NCI-H748 treated with DMSO at 0.1 percent for 48 hours (cell line): ENCODE measurements around the gene VSIG8.

Experiments
- DNase-seq: peaks from one replicate; lab custom pipeline; 2025; lab: John Stamatoyannopoulos, UW

VSIG8 gene

GRCh38 chr1:159883134-159883533, 20.7 kb upstream of the VSIG8 start:
- no peak for DNase-seq

GRCh38 chr1:159882527-159882862, 20.0 kb upstream of the VSIG8 start:
- no peak for DNase-seq

DNA sequence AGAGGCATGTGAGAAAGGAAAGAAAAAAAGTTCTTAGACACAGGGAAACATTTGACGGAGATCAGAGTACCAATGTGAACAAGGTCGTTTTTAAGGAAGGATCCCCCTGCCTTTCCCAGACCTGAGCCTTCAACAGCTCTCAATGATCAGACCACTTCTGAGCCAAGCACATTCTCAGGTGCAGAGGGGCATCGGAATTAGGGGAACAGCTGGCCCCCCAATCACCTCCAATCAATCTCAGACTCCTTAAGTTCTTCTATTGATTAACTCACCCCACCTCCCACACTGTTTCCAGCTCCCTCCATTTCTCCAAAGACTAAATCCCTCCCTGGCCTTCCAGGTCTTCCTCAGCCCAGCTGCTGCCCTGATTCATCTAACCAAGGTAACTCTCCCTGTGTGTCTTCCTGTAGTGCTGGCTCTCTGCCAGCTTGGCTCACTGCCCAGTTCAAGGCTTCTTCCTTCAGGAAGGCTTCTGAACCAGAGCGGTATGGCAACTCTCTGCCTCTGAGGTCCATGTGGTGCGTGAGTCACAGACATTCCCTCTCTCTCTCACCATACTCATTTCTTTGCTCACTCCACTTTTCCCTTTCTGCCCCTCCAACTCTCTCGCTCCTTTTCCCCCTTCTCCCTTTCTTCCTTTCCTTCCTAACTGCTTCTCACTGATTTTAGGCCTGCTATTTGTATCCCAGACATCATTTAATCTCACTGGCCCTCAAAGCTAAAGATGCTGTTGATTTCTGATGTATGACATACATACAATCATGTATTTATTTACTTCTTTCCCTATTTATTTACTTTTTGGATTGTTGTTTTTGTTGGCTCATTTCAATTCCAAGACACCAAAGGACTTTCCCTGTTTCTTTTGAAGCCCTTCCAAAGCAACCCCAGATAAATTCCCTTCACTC, 19.4 kb upstream of the VSIG8 start:
- DNase-seq, result peak; percentile 92

DNA sequence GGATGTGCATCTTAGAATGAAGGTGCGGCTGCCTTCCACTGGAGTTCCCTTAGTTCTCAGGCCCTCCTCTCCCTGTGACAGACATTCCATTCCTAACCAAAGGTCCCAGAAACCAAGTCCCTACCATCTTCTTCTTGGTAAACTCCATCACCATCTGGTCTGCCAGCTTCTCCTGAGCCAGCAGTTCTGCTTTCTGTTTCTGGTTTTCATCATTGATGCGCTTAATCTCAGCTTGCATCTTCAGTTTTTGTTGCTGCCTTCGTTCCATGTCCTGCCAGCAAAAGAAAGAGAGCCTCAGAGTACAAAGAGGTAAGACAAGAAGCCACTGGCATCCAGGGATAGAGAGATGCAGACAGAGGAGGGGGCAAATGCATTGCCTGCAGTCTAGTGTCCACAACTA, 18.0 kb upstream of the VSIG8 start:
- no peak for DNase-seq

- DNase-seq, result no peak
Observed at GRCh38 chr1:159879977-159880376, 17.5 kb upstream of the VSIG8 start.

GRCh38 chr1:159879136-159879535, 16.7 kb upstream of the VSIG8 start:
- DNase-seq, result no peak

GRCh38 chr1:159877695-159878444, 15.4 kb upstream of the VSIG8 start:
- DNase-seq, result no peak

DNA sequence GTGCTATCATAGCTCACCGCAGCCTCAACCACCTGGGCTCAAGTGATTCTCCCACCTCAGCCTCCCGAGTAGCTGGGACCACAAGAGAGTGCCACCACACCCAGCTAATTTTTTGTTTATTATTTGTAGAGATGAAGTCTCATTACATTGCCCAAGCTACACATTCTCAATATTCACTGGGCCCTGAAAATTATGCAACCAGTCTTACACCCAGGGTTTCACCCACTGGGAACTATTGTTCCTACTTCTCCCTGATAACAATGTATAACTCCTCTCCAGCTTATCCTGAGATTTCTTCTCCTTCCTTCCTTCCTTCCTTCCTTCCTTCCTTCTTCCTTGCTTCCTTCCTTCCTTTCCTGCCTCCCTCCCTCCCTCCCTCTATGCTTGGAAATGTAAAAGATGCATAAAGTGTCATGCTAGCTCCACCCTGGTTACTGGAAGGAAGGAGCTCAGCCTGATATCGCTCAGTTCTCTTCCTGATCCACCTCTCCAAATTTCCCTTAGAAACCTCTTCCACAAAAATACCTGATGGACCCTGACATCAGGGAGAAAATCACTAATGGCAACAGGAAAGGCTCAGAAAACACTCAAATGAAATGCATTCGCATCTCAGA, 11.2 kb upstream of the VSIG8 start:
- DNase-seq, result no peak

DNA sequence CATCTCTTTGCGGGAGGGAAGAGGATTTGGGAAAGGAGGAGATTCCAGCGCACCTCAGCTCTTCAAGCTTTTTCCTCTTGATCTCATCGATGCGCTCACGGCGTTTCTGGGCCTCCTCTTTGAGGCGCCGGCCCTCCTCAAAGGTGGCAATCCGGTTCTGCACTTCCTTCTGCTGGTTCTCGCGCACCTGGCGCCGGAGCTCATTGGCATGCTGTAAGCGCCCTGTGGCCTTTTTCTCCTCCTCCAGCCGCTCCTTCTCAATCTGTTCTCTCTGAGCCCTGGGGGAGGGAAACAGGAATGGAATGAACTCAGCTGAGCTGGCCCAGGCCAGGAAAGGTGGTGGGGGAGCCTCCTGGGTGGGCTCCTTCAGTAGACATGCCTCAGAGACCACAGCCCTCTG, 10.4 kb upstream of the VSIG8 start:
- no peak for DNase-seq

- DNase-seq, result no peak
Observed at GRCh38 chr1:159870704-159871103, 8.2 kb upstream of the VSIG8 start.

DNA sequence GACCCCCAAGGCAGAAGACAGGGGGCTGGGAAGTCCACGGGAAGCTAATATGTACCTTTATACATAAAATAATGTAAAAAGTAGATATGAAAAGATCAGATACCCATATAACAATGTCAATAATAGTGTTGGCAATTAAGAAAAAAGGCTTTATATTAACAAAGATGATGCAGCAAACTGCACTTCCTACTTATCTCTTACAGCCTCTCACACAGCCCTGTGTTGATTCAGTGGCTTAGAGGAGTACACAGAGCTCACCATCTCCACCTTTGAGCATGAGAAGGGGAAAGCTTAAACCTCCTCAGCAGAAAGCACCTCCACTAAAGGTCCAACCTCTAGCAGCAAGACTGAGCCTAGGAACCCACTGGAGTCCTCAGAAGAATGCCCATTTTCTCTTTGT, 7.2 kb upstream of the VSIG8 start:
- DNase-seq, result no peak

DNA sequence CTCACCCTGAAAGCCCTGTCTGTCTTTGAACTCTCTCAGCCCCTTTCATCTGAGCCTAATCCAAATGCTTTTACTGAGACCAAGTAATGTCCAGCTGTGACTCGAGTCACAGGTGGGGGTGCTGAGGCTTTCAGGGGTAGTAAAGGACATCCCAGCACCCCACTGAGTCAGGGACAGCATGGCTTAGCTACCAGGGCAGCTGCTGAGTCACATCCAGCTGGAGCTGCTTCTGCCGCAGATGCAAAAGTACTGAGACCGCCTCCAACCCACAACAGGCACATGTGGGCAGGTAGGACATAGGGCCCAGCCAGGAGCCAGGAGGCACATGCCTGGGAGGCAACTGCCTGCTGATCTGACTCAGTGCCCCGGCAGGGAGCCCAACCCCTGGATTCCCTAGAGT, 6.7 kb upstream of the VSIG8 start:
- DNase-seq, result no peak

DNA sequence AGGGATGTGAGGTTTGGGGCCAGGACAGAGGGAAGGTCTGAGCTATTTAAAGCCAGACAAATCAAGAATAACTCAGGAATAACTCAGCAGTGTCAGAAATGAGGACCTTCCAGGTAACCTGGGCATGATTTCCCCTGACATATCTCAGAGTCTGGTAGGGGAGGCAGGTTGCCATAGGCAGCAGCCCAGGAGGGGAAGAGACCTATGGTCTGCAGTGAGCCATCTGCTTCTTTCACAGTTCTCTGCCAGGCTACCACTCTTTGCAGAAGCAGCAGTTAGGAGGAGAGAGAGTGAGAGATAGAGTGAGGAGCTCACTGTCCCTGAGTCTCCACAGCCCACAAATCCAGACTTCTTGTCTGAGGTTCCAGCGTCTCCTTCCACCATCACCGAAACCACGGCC, 6.3 kb upstream of the VSIG8 start:
- no peak for DNase-seq

GRCh38 chr1:159867664-159868026, 5.2 kb upstream of the VSIG8 start:
- DNase-seq, result peak; percentile 68

GRCh38 chr1:159866905-159867663, 4.6 kb upstream of the VSIG8 start:
- no peak for DNase-seq

DNA sequence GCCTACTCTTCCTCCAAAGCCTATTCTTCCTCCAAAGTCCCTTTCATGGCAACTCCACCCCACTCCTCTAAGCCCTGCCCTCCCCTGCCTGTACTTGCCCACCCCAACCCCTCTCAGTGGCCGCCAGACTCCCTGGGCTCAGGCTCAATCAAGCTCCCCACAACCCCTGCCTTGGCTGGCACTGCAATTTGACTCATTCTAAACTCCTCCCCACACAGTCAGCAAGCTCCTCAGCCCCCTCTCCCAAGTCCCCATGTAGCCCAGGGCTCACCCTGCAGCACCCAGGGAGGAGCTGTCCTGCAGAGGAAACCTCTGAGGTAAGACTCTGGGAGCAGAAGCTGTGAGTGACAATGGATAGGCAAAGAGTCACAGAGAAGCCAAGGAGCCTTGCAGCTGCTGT, 3.6 kb upstream of the VSIG8 start:
- no peak for DNase-seq

DNA sequence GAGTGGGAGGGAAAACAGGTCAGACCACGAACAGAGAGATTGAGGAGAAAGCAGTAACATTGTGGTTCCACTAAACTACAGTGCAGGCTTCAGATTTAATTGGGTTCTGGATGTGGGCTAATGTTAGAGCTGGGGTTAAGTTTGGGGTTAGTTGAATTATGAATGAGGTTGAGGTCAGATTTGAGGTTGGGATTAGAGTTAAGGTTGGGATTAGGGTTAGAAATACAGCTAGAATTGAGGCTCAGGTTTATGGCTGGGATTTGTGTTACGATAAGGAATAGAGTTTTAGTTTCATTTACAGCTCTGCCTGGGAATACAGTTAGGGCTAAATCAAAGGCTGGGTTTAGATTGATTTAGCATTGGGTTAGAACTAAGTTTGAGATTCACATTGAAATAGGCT, 1.8 kb upstream of the VSIG8 start:
- DNase-seq, result no peak

GRCh38 chr1:159862031-159862430, 426 bp downstream of the VSIG8 start:
- no peak for DNase-seq

DNA sequence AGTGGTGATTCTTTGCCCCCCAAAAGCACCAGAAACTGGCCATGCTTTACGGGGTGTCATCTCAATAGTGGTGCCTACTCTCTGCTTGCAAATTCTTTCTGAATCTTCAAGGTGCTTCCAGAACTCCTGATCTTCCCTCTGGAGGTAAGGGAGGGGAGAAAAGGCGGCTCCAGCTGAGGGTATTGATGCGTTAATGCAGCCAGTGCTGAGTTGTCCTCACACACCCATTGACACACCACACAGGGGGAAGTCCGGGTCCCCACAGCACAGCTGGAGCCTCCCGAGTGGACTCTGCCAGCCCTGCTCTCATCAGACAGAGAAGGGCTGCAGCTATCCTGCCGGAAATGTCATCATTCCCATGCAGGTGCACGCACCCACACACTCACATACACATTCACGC, 1.2 kb downstream of the VSIG8 start:
- no peak for DNase-seq

GRCh38 chr1:159860456-159860855, 2.0 kb downstream of the VSIG8 start:
- no peak for DNase-seq

- no peak for DNase-seq
Observed at GRCh38 chr1:159859767-159860322, 2.6 kb downstream of the VSIG8 start.

DNA sequence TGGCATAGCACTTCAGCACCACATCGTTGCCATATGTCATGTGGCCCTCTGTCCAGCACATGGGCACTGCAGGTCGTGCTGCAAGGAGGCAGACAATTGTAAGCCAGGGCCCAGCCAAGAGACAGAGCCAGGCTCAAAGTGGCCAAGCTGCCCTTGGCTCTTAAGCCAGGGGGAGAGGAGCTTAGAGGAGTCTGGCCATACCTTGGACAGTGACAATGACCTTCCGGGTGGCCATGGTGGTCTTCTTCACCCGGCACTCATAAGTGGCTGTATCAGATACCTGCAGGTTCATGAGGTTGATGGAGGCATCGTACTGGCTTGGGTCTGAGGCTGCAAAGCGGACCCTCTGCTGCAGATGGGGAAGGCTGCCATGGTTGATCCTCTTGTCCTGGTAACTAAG, 4.6 kb downstream of the VSIG8 start:
- no peak for DNase-seq
